LHCN-M2 (cell line): ENCODE data around the gene CDHR5. TPM values are rescaled to one million over a fixed set of nuclear protein-coding genes. Genes with fewer than 3 reads are reported as not detected.

Source experiments
- DNase-seq: peaks from one replicate; pipeline ENCODE4 v3.0.0-alpha.2; 2012; ENCODE audit warnings: low read depth
- total RNA-seq: library from RNA; depleted of rRNA; stranded (reverse); fragments of >200 nt; gene quantifications from 2 replicates; pipeline ENCODE4 v1.2.3, GENCODE V29; 2014

CDHR5 gene
- total RNA-seq, 1 experiment from 2014 or later, result not detected

- DNase-seq, result peak; percentile 19
Observed at GRCh38 chr11:623999-624704, 603 bp downstream of the CDHR5 start.

GRCh38 chr11:623349-623869 is 1.3 kb downstream of the CDHR5 start:
- DNase-seq, result no peak

GRCh38 chr11:621838-622237 is 2.9 kb downstream of the CDHR5 start:
- DNase-seq, result no peak

- no peak for DNase-seq
Observed at GRCh38 chr11:620935-621814, 3.6 kb downstream of the CDHR5 start.

- DNase-seq, result no peak
Observed at GRCh38 chr11:620201-620600, 4.6 kb downstream of the CDHR5 start.

- DNase-seq, result no peak
Observed at GRCh38 chr11:619628-620050, 5.1 kb downstream of the CDHR5 start.

GRCh38 chr11:618856-619627 is 5.7 kb downstream of the CDHR5 start:
- no peak for DNase-seq

GRCh38 chr11:617912-618682 is 6.7 kb downstream of the CDHR5 start:
- no peak for DNase-seq

GRCh38 chr11:617199-617911 is 7.4 kb downstream of the CDHR5 start:
- DNase-seq, result no peak

GRCh38 chr11:616320-617198 is 8.2 kb downstream of the CDHR5 start:
- no peak for DNase-seq

- DNase-seq, result peak; percentile 86
Observed at GRCh38 chr11:615504-616319, 9.0 kb downstream of the CDHR5 start, which contains the start of gene IRF7. Gene IRF7 (minus strand): TSS chr11:615950. CDS start chr11:615364, 586 bp downstream.

- DNase-seq, result peak; percentile 42
Observed at GRCh38 chr11:614623-615503, 9.9 kb downstream of the CDHR5 start.

GRCh38 chr11:614021-614622 is 10.6 kb downstream of the CDHR5 start:
- DNase-seq, result no peak

GRCh38 chr11:613369-613968 is 11.3 kb downstream of the CDHR5 start:
- peak; percentile 40 for DNase-seq

GRCh38 chr11:612961-613300 is 11.8 kb downstream of the CDHR5 start:
- no peak for DNase-seq

- peak; percentile 85 for DNase-seq
Observed at GRCh38 chr11:612201-612960, 12.4 kb downstream of the CDHR5 start.
